NCI-H2029 treated with DMSO at 0.1 percent for 48 hours (cell line): ENCODE data around the gene MEP1B.
"Not testable (repeated sequence)": the region's sequence is repeated elsewhere in the genome, so short reads cannot be mapped to it uniquely, and the experiment has no call there.

Source experiments
- DNase-seq: peaks from one replicate; lab custom pipeline; 2025; lab: John Stamatoyannopoulos, UW

MEP1B gene

DNA sequence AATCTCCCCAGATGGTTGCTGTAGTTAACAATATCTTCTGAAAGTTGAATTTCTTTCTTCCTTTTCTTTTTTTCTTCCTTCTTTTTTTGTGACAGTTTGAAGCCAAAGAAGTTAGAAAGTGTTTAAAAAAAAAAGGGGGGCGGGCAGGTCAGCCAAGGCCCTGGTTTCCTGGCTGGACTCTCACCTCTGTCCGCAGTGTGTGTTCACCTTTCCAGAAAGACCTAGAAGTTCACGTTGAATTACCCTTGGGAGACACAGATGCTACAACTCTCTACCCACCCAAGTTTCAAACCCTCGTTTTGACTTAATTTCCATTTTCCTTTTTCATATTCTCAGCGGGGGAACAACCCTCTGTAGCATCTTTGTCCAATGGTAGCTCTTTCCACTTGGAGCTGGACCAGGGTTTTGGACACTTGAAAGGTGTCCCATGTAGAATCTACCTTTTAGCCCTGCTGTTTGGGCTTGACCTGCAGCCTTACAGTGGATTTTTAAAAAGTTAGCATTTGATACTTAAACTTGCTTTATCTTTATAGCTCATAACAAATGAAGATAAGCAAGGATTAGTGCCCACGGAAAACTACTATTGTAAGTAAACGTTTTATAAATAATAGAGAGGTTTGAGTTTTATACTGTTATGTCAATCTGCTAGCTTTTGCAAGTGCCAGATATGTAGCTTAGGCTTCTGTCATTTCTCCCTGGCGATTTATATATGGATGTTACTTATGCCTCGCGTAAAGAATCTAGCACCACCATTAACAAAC is 20.0 kb downstream of the MEP1B start:
- DNase-seq = no peak

DNA sequence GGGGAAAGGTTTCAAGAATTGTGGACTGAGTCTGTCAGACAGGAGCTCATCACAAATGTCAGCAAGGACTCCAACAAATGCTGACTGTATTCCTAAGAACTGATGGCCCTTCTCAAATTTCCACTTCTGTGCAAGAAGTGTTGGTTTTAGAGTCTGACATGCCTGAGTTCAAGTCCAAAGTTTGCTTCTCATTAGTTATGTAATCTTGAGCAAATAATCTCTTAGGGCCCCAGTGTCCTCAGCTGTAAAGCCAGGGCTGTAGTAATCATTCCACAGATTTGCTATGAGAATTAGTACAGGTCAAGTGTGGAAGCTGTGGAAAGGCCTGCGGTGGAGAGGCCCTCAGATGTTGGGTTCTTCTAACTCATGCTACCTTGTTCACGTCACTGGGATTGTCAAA is 23.9 kb downstream of the MEP1B start:
- peak; percentile 18 for DNase-seq

DNA sequence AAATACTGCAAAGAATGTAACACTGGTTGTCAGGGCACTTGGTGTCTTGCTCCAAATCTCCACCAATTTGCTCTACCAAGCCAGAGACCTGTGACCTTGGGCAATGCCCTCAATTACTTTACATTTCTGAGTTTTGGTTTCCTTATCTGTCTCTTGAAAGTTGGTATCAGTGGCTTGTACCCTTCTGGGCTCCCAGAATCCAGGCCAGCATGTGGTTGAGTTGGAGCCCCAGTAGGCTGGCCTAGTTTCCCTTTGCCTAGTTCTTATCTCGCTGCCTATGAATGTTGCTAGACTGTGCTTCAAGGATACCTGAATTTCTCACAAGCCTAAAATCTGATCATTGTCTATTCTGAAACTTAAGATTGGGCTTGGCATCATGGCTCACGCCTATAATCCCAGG is 26.6 kb downstream of the MEP1B start:
- no peak for DNase-seq

GRCh38 chr18:32219431-32220018 is 29.7 kb downstream of the MEP1B start:
- DNase-seq = no peak

DNA sequence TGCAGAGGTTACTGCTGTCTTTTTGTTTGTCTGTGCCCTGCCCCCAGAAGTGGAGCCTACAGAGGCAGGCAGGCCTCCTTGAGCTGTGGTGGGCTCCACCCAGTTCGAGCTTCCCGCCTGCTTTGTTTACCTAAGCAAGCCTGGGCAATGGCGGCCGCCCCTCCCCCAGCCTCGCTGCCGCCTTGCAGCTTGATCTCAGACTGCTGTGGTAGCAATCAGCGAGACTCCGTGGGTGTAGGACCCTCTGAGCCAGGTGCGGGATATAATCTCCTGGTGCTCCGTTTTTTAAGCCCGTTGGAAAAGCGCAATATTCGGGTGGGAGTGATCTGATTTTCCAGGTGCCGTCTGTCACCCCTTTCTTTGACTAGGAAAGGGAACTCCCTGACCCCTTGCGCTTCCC is 43.5 kb downstream of the MEP1B start:
- DNase-seq = not testable (repeated sequence)

DNA sequence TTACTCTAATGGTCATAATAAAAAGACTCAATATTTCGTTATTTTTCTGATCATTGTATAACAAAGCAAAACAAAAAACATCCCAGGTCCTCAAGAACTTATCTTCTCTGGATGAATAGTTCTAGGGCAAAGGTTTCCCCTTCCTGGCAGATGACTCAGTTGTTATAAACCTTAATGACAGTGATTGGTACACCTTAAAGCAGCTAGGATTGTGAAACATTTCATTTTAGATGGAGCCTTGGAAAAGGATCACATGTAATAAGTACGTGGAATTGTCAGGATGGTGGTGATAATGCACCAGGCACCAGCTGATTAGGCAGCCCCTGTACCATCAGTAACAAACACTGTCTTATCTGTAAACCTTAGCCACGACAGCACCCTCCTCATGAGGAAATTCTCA is 47.2 kb downstream of the MEP1B start:
- DNase-seq = no peak

DNA sequence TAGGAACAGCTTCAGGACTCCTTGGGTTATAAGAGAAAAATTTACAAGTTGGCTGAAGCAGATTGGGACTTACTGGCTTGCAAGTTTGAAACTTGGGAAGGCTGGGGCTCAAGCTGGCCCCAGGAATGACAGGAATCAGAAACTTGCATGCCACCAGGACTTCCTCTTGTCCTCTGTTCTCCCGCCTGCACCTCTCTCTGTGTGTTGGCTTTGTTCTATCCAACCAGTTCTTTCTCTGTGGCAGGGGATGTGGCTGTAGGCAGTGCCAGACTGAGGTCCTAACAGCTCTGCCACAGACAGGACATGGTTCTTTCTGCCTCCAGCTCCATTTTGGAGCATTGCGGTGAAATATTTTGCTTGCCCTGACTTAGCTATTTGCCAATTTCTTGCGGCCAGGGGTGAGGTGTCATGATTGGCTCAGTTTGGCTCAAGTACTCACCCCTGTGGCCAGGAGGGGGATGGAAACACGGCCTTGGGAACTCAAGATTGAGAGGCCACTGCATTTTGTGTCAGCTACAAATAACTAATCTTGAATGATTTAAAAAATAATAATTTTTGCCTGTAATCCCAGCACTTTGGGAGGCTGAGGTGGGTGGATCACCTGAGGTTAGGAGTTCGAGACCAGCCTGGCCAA is 48.9 kb downstream of the MEP1B start:
- DNase-seq = no peak

- DNase-seq = no peak
Observed at GRCh38 chr18:32242395-32242794, 52.6 kb downstream of the MEP1B start.

DNA sequence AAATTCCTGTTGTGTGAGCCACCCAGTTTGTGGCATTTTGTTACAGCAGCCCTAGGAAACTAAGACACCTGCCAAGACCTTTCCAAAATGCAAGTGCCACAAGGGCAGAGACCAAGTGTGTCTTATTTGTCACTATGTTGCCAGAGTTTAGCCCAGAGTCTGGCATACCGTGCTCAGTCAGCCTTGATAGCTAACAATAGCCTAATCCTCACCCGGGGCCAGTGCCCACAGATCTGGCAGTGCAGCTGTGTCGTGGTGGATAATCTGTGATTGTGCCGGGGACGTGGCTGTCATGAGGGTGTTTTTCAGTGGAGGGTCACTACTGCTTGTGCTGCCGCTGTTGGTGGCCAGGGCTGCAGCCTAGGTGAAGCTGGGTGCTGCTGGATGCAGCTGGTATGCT is 53.5 kb downstream of the MEP1B start:
- DNase-seq = no peak

- DNase-seq = no peak
Observed at GRCh38 chr18:32244881-32245280, 55.0 kb downstream of the MEP1B start.

DNA sequence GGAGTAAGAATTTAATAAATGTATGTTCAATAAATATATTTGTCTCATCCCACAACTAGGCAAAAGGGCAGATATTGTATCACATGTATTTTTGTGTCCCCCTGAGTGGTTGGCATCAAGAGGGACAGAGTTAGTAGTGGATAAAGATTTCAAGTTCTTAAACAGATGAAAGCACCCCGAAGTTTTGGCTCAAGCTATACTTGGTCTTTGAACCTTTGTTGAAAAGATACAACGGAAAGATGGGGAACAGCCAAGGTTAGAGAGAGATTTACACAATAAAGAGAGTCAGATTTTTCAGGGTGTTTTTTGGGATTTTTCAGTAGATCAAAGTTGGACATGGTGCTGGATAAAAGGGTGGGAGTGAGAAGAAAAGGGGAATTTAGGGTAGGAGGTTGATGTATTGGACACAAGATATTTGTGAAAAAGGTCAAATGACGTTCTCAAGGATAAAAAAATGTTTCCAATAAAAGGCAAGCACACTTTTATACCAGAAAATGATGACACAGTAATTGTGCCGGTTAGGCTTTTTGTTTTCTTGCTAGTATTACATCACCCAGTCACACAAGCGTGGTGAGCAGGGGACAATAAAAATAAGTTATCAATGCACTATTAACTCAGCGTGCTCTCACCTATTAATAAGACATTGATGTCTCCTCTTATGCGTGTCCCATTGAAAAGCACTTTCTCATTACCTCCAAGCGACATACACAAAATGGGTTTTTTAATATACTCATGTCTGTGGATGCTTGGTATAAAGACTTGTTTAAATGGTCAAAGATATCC is 59.5 kb downstream of the MEP1B start:
- DNase-seq = no peak

DNA sequence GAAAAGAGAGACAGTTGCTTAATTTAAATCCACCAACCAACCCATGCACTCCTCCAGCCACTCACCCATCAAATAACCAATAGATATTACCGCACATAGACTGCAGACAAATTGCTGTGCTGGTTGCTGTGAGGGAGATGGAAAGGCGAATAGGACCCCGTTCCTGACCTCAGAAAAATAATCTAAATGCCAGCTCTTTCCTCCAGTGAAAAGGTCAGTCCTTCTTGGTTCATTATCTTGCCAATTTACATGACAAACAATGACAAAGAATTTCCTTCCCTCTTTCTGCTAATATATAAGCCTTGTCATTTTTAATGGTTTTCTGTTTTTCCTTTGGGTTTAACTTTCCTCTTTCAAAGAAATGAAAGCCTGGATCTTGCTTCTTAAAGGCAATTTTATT is 61.6 kb downstream of the MEP1B start:
- DNase-seq = no peak

- no peak for DNase-seq
Observed at GRCh38 chr18:32252141-32252860, 62.5 kb downstream of the MEP1B start.

- DNase-seq = no peak
Observed at GRCh38 chr18:32255570-32255969, 65.7 kb downstream of the MEP1B start.

DNA sequence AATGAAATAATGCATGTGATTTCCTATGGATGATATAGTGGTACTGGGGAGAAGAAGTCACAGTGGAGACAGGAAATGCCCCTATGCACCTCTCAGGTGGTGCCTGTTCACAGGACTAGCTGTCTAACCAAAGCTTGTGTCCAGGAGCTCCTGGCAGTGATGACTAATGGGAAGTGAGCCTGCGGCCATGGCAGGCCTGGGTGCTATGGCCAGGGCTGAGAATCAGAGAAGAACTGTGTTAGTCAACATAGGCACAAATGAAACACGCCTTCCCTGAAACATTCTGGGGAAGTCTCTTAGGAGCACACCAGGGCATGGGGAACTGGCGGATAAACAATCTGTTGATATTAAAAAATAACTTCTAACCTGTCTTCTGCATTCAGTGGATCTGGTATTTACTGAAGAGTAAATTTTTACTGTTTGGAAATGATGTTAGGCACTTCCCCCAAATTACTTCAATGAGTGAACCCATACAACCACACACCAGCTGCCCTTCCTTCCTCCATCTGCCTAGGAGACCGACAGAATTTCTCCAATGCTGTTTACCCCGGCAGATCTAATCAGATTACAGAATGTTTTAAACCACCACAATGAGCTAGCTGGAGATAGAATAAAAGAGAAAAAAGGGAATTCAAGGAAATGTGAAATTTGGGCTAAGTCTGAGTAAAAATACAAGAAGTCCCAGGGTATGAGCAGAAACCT is 67.4 kb downstream of the MEP1B start:
- DNase-seq = no peak

DNA sequence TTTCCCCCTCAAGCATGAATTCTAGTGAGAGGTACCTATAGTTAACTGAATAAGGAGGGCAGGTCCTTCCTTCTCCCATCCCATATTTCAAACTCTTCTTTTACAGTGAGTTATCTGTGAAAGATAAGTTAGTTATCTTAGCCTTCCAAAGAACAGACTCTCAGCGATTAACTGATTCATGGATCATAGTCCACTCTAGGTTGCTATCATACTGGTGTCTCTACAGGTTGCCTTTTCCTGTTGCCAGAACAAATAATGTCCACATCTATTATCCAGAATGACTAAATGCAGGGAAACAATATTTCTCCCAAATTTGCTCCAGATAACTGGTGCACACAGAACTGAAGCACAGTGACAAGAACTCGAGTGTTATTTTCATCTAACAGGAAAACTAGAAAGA is 68.3 kb downstream of the MEP1B start:
- no peak for DNase-seq

DNA sequence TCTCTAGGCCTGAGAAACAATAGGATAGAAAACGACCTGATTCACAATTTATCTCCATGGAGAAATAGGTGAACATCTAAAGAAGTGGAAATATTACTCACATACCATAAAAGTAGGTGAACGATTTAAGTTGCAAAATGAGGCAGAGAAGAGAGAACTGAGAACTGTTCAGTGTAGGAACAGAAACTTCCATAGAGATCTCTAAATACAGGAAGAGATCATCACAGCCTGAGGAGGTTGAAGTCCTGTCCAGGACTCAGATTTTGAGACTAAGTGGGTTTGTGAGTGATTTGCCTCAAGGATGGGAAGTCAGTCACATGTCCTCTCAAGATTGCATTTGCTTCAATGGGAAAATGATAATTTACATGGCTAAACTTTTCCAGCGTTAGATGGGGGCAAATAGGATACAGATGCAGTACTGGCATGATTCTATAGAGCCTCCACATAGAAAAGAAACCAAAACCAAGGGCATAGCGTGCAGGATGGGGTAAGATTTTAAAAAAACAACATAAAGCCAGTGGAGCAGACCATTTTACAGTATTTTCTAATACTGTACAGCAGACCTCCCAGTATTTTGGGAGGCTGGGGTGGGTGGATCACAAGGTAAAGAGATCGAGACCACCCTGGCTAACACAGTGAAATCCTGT is 68.8 kb downstream of the MEP1B start:
- no peak for DNase-seq

DNA sequence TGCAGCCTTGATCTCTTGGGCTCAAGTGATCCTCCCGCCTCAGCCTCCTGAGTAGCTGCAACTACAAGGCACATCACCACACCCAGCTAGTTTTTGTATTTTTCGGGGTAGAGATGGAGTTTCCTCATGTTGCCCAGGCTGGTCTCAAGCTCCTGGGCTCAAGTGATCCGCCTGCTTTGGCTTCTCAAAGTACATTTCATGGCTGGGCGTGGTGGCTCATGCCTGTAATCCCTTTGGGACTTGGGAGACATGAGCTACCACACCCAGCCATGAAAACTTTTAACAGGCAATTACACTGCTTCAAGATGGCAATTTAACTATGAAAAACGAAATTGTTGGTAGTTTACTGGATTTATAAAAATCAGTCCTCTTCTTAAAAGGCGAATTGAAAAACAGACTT is 69.7 kb downstream of the MEP1B start:
- no peak for DNase-seq

DNA sequence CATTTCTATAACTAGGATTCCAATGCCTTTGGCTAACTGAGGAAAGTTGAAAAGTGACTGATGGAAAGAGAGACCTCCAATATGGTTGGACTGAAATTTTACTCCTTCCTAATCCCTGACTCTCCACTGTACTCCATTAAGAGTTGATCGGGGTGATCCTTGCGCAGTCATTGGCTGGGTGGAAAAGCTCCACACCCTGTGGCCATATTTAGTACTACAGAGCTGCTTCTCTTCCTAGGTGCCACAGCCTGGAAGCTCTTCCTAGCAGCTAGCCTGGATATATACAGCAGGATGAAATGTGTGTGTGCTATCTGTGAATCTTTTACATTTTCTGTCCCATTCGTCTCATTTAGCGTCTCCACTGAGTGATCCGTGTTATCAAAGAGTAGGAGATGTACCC is 71.2 kb downstream of the MEP1B start:
- DNase-seq = no peak

DNA sequence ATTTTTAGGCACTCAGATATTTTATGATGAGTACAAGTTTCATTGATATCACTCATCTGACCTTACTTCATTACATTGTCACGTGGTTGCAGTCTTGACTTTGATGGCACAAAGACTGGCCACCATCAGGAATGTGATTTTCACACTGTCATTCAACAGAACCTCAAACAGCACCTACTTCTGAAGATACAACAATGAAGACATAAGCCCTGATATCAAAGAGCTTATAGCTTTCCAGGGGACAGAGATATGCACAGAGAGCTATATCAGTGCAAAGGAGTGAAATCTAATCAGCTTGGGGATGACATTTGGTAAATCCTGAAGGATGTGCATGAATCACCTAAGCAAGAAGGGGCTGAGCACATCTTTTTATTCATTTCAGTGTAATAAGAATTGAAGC is 72.3 kb downstream of the MEP1B start:
- DNase-seq = no peak

- DNase-seq = no peak
Observed at GRCh38 chr18:32264401-32264800, 74.6 kb downstream of the MEP1B start.
